ENCODE results near the gene ATAD3A.
"Not testable (repeated sequence)": the region's sequence is repeated elsewhere in the genome, so short reads cannot be mapped to it uniquely, and the experiment has no call there.

Gene ATAD3A

DNA sequence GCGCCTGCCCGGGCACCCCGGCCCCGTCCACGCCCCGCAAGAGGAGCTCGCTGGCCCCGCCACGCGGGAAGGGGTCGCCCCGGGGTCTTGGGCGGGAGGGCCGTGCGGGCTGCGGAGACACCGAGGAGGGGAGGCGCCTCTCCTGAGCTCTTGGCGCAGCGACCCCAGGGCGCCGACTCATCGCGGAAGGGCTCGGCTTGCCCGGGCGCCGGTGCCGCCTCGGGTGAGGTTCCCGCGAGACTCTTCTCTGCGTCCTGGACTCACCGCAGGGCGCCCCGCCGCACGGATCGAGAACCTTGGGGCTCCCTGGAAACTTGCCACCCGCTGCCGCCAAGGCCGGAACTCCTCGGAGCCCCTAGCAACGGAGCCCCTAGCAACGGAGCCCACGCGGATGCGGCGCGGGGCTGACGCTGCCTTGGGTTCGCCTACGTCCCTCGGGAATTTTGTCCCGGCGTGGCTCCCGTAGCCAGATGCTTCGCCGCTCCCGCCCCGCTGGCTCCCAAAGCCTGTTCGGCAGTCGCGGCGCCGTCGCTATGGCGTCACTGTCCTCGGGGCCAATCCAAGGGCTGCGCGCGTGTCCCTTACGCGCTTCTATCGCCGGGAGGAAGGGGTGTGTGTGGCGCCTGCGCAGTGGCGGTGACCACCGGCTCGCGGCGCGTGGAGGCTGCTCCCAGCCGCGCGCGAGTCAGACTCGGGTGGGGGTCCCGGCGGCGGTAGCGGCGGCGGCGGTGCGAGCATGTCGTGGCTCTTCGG is at the start of gene ATAD3A:
Gene ATAD3A (plus strand): TSS at position 630 of the 753 bp plus-strand sequence. CDS start 107 bp downstream, at position 737.
- TF ChIP-seq, protein P1, sequence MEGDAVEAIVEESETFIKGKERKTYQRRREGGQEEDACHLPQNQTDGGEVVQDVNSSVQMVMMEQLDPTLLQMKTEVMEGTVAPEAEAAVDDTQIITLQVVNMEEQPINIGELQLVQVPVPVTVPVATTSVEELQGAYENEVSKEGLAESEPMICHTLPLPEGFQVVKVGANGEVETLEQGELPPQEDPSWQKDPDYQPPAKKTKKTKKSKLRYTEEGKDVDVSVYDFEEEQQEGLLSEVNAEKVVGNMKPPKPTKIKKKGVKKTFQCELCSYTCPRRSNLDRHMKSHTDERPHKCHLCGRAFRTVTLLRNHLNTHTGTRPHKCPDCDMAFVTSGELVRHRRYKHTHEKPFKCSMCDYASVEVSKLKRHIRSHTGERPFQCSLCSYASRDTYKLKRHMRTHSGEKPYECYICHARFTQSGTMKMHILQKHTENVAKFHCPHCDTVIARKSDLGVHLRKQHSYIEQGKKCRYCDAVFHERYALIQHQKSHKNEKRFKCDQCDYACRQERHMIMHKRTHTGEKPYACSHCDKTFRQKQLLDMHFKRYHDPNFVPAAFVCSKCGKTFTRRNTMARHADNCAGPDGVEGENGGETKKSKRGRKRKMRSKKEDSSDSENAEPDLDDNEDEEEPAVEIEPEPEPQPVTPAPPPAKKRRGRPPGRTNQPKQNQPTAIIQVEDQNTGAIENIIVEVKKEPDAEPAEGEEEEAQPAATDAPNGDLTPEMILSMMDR (IDR thresholded peaks at IDR 0.05; ENCODE audit: control insufficient read depth, insufficient read depth, low read depth, low read length, missing control alignments), result no peak

DNA sequence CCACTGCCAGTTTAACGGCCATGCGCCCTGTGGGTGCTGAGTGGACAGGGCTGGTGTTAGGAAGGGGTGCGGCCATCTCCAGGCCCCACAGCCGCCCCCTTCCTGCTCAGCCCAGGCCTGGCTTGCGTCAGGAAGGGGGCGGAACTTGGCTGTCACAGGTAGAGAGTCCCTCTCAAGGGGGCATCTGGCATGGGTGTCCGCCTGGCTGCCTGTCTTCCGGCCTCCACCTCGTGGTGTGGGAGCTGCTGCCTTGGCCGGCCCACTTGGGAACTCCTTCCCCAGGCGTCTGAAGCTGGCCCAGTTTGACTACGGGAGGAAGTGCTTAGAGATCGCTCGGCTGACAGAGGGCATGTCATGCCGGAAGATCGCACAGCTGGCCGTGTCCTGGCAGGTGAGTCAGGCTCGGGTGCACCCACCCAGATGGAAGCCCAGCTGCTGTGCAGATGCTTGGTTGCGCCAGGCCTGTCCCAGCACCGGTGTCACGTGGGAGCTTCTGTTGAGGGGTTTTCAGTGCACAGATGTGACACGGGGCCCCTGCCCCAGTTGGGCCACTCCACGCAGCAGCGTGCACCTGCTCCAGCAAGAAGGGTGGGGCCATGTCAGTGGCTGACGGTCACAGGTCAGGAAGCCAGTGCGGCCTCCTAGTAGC is 49.5 kb upstream of the ATAD3A start:
- no peak overlapping the region for H3K4me3 ChIP-seq (ENCODE audit: control insufficient read depth, low read depth, low read length)
- DNase-seq (ENCODE audit: low read depth), result no peak
- TF ChIP-seq, protein P1 (IDR thresholded peaks at IDR 0.05; ENCODE audit: control insufficient read depth, insufficient read depth, low read depth, low read length, missing control alignments), result no peak

More for the DNA sequence above, at the start of gene ATAD3A:
- H3K4me3 ChIP-seq (ENCODE audit: control insufficient read depth, low read depth, low read length), result peak within 1 kb of the TSS; percentile 85
- DNase-seq (ENCODE audit: low read depth), result peak; percentile 83

DNA sequence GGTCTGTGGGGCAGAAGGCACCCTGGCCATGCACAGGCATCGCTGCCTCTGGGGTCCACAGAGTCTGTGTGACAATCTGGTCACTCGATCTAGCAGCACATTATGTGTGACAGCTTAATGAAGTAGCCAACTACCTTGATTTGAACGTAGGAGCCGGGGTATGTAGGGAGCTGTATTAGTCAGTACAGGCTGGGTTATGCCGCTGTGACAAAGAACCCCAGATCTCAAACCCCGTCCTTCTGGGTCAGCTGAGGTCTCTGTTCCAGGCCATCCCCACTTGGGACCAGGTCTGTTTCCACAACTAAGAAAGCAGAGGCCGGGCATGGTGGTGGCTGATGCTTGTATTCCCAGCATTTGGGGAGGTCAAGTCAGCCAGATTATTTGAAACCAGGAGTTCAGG is 48.6 kb upstream of the ATAD3A start:
- DNase-seq (ENCODE audit: low read depth), result no peak
- TF ChIP-seq, protein P1 (IDR thresholded peaks at IDR 0.05; ENCODE audit: control insufficient read depth, insufficient read depth, low read depth, low read length, missing control alignments), result no peak
- no peak overlapping the region for H3K4me3 ChIP-seq (ENCODE audit: control insufficient read depth, low read depth, low read length)

DNA sequence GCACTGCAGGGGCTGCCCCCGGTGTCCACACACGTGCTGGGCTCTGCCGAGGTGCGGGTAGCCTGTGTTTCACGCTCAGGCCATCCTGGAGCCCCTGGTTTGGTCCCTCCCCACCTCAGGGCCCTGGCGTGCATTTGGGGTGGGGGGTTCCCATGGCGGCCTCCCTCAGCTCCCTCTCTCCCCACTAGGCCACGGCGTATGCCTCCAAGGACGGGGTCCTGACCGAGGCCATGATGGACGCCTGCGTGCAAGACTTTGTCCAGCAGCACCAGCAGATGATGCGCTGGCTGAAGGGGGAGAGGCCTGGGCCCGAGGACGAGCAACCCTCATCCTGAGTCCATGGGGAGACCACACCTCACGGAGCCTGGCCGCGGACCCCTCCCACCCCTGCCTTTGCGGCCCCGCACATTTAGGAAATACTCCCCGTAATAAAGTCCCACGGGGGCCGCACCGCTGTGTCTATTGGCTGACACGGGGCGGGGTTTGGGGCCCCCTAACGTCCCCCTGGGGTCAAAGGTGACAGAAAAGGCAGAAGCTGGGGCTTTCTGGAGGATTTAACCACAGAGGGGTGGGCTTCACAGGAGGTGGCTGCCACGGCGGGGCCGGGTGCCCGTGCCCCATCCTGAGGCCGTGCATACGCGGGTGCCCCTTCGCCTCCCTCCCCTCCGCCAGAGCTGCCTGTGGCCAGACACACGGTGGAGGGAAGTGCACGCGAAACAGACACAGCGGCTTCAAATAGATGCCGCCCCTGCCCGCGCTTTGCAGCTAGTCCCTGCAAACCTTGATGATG is 43.6 kb upstream of the ATAD3A start:
- not testable (repeated sequence) for H3K4me3 ChIP-seq (ENCODE audit: control insufficient read depth, low read depth, low read length); DNase-seq (ENCODE audit: low read depth)

DNA sequence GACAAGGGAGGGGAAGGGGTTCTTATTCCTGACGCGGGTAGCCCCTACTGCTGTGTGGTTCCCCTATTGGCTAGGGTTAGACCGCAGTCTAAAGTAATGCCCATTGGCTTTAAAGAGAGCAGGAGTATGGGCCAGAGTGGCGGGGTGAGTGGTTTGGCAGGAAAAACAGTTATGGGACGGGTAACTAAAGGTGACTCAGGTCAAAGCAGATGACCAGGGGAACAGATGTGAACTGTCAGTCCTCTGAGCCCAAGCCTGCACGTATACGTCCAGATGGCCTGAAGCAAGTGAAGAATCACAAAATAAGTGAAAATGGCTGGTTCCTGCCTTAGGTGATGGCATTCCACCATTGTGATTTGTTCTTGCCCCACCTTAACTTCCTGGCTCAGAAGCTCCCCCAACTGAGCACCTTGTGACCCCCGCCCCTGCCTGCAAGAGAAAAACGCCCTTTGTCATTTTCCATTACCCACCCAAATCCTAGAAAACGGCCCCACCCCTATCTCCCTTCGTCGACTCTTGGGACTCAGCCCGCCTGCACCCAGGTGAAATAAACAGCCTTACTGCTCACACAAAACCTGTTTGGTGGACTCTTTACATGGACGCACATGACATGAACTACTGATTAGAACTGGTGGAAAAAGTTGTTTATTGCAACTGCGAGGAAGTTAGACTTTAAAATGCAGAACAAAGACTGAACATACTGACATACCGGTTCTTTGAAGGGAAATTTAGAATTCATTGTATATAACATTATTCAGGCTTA is 41.2 kb upstream of the ATAD3A start:
- no peak for DNase-seq (ENCODE audit: low read depth)
- TF ChIP-seq, protein P1 (IDR thresholded peaks at IDR 0.05; ENCODE audit: control insufficient read depth, insufficient read depth, low read depth, low read length, missing control alignments), result no peak
- H3K4me3 ChIP-seq (ENCODE audit: control insufficient read depth, low read depth, low read length), result peak overlapping the region; percentile 46

DNA sequence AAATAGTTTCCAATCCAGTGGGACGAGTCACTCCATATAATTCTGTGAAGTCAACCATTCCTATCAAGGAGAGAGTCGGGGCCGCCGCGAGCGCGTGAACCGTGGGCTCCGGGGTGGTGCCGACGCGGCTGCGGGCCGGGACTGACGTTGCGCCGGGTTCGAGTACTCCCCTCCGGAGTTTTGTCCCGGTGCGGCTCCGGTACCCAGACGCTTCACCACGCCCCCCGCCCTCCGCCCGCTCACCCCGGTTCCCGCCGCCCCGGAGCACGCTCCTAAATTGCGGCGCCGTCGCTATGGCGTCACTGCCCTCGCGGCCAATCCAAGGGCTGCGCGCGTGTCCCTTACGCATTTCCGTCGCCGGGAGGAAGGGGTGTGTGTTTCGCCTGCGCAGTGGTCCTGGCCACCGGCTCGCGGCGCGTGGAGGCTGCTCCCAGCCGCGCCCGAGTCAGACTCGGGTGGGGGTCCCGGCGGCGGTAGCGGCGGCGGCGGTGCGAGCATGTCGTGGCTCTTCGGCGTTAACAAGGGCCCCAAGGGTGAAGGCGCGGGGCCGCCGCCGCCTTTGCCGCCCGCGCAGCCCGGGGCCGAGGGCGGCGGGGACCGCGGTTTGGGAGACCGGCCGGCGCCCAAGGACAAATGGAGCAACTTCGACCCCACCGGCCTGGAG is 40.4 kb upstream of the ATAD3A start, which contains the start of gene ATAD3B:
Gene ATAD3B (plus strand): TSS at position 377 of the 664 bp plus-strand sequence. CDS start 120 bp downstream, at position 497.
- peak; percentile 43 for DNase-seq (ENCODE audit: low read depth)

DNA sequence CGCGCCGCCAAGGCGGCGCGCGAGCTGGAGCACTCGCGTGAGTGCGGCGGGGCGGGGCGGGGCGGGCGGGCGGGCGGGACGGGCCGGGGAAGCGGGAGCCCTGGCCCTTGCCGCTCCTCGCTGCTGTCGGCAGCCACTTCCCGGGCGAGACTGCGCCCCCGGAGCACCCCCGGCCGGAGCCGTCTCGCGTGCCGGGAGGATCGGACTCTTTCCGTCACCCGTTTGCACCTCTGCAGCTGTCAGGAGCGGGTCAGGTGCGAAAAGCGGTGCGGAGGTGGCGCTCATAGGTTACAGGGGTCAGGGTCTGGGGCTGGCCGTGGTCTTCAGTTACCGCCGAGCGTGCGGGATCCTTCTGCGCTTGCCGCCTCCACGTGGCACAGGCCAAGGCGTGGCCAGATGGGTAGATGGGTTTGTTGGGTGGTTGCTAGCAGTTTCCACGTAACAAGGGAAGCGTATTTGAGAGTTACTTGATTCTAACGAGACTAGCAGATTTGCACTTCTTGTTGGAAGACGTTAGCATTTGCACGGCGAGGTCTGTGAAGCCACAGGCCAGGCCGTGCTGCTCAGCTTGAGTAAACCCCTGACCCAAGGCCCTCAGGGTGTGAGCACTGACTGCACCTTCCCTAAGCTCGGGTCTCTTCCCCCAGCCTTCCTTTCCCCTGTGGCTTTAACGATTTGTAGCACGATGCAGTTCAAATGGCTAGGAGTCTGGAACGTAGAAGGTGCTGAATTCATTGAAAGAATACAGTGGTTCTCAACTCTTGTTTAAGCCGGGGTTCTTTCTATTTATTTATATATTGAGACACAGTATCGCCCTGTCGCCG is 39.7 kb upstream of the ATAD3A start:
- not testable (repeated sequence) for DNase-seq (ENCODE audit: low read depth)

More for the DNA sequence above, 40.4 kb upstream of the ATAD3A start, which contains the start of gene ATAD3B:
- TF ChIP-seq, protein P1 (IDR thresholded peaks at IDR 0.05; ENCODE audit: control insufficient read depth, insufficient read depth, low read depth, low read length, missing control alignments), result no peak
- peak within 1 kb of the TSS; percentile 57 for H3K4me3 ChIP-seq (ENCODE audit: control insufficient read depth, low read depth, low read length)

DNA sequence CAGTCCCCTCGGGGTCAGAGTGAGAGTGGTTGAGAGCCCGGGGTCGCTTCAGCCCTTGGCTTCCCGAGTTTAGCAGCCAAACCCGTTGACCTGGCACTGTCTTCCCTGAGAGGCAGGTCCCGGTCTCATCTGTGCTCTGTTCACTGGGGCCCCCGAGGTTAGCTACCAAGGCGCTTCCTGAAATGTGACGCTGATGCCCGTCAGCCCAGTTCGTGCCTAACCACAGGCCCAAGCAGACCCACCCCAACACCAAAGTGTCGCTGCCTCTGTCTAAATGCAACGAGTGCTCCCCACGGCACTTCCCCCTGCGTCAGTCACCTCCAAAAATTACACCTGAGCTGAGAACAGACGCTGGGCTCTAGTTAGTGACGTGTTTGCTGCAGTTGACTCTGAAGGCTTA is 36.0 kb upstream of the ATAD3A start:
- H3K4me3 ChIP-seq (ENCODE audit: control insufficient read depth, low read depth, low read length); DNase-seq (ENCODE audit: low read depth): not testable (repeated sequence)

More for the DNA sequence above, 39.7 kb upstream of the ATAD3A start:
- peak overlapping the region; percentile 57 for H3K4me3 ChIP-seq (ENCODE audit: control insufficient read depth, low read depth, low read length)
